ENCODE measurements around the gene FST. TPM values are rescaled to one million over a fixed set of nuclear protein-coding genes. Genes with fewer than 3 reads are reported as not detected.

The FST gene
- total and polyA plus RNA-seq, 10 of the 15 experiments (the other 5 are each of a cell fraction or from before 2014, with no cell fraction given), result 0.23 TPM; not detected in 9

- TF ChIP-seq ATF3 (IDR thresholded peaks at IDR 0.05; ENCODE audit: borderline replicate concordance, extremely low read depth, low read depth, low read length) (no peak), RBBP5 (conservative IDR thresholded peaks at IDR 0.05) (no peak), LARP7 (IDR thresholded peaks at IDR 0.05) (no peak), NRF1 (conservative IDR thresholded peaks at IDR 0.05; ENCODE audit: low read depth, low read length) (no peak), KAT2A (conservative IDR thresholded peaks at IDR 0.05; ENCODE audit: control insufficient read depth, low read depth, low read length) (no peak), CHD4 (IDR thresholded peaks at IDR 0.05) (no peak), ZNF217 (IDR thresholded peaks at IDR 0.05) (no peak), PML (IDR thresholded peaks at IDR 0.05; ENCODE audit: low read length) (no peak)
Observed at GRCh38 chr5:53438079-53438478, 42.4 kb upstream of the FST start (continued).

- H4K20me1 ChIP-seq (ENCODE audit: control insufficient read depth, insufficient read depth), result no peaks in the 10 kb centered on the region
- H3K27ac ChIP-seq (ENCODE audit: control insufficient read depth, insufficient read depth), result no peak overlapping the region
- WGBS (ENCODE audit: insufficient coverage, insufficient replicate concordance, low lambda C conversion rate, missing lambda C conversion rate), result 34% methylated on average over 6 of the region's 6 CpGs
- no peak overlapping the region for H2AFZ ChIP-seq (ENCODE audit: control insufficient read depth, low read depth, low read length)
- no peak overlapping the region for H3K4me2 ChIP-seq (ENCODE audit: control insufficient read depth, insufficient read depth)
- no TSS peak for BruUV-seq (replicated peaks)
- H3K79me2 ChIP-seq (ENCODE audit: control insufficient read depth, insufficient read depth, low read length), result no peaks in the 10 kb centered on the region
- DNase-seq (ENCODE audit: low read depth, low spot score) (no peak), ATAC-seq (0 out of 3 replicates have a peak, but pooled peaks have one; percentile 31), FAIRE-seq (no peak)
- TF ChIP-seq TBL1XR1 (IDR thresholded peaks at IDR 0.05; ENCODE audit: low read depth, low read length) (no peak), SP1 (IDR thresholded peaks at IDR 0.05; ENCODE audit: low read depth, low read length) (no peak), JUND (IDR thresholded peaks at IDR 0.05; ENCODE audit: low read depth, low read length) (no peak), FOXM1 (IDR thresholded peaks at IDR 0.05; ENCODE audit: low read depth, low read length) (no peak), YY1 (IDR thresholded peaks at IDR 0.05; ENCODE audit: low read depth, low read length) (no peak), RFX5 (IDR thresholded peaks at IDR 0.05; ENCODE audit: low read depth, low read length) (no peak), TARDBP (IDR thresholded peaks at IDR 0.05; ENCODE audit: borderline replicate concordance) (no peak), RB1 (IDR thresholded peaks at IDR 0.05; ENCODE audit: borderline replicate concordance) (no peak), SIX5 (IDR thresholded peaks at IDR 0.05; ENCODE audit: low read depth, low read length, severe bottlenecking) (no peak), SUPT20H (IDR thresholded peaks at IDR 0.05; ENCODE audit: borderline replicate concordance, control insufficient read depth, low read depth, low read length) (no peak), BMI1 (IDR thresholded peaks at IDR 0.05; ENCODE audit: borderline replicate concordance) (no peak), PAX8 (IDR thresholded peaks at IDR 0.05) (no peak), KAT2A (conservative IDR thresholded peaks at IDR 0.05; ENCODE audit: control insufficient read depth, low read depth, low read length) (no peak)
- no peak overlapping the region for H3K4me3 ChIP-seq
- ChIA-PET CTCF (interaction anchor here (0.7 to 1.7 kb wide), 2 partner anchors 12 to 510 kb away, joined by 4 read pairs; no protein-coding TSS in a partner anchor), POLR2A (no interaction called here), RAD21 (ENCODE audit: unreplicated experiment) (no interaction called here), SMC1A (ENCODE audit: uncharacterized antibody, unreplicated experiment) (no interaction called here)
- H3K4me1 ChIP-seq (ENCODE audit: control insufficient read depth, insufficient read depth, low read length), result no peaks in the 10 kb centered on the region
- H3K27me3 ChIP-seq (replicated peaks in 1 of 2; ENCODE audit: control insufficient read depth in 2 of 2, insufficient read depth in 2 of 2, low read length in 1 of 2), result no peaks in the 10 kb centered on the region; a peak in 1 of 4 replicates
- intact Hi-C loops (cut with micrococcal nuclease; ENCODE audit: unreplicated experiment) (no loop called here), in situ Hi-C loops (cut with MboI) (no loop called here)
- no peaks in the 10 kb centered on the region for H3K9me3 ChIP-seq (replicated peaks; ENCODE audit: control insufficient read depth, insufficient read depth, low read length)
- no peaks in the 10 kb centered on the region for H3K36me3 ChIP-seq (ENCODE audit: control insufficient read depth in 2 of 2, insufficient read depth in 2 of 2, low read length in 1 of 2)
- H3K9ac ChIP-seq (ENCODE audit: control insufficient read depth, insufficient read depth, low read length), result no peak overlapping the region
Observed at GRCh38 chr5:53438486-53439472, 41.6 kb upstream of the FST start.

Data from GM12878 (cell line).